ENCODE data around the gene ZNF768. TPM values are rescaled to one million over a fixed set of nuclear protein-coding genes. Genes with fewer than 3 reads are reported as not detected.

ZNF768 gene
- total and polyA plus RNA-seq, 3 experiments from 2014 or later = 2.5 to 15.1 (median 13.5) TPM

DNA sequence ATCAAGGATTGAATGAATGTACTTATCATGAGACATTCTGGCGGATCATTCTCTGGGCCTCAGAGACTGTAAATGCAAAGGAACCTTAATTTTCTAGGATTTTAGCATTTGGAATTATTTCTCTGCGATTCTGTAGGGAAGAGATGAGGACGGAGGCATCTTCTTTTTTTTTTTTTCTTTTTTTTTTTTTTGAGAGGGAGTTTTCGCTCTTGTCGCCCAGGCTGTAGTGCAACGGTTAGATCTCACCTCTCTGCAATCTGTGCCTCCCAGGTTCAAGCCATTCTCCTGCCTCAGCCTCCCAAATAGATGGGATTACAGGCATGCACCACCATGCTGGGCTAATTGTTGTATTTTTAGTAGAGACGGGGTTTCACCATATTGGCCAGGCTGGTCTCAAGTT, 51.7 kb downstream of the ZNF768 start:
- CTCF ChIA-PET = interaction anchor here (1.3 to 3.5 kb wide), 6 partner anchors 10 to 45 kb away, joined by 3 to 43 read pairs (median 26); partner anchors contain the start of gene DCTPP1
- peaks cover 0 to 3% (median 0%) of the 10 kb centered on the region in 5 donors for H3K9me3 Mint-ChIP-seq
- DNase-seq = no peak
- peaks cover 54 to 79% (median 67%) of the 10 kb centered on the region in 3 donors for H3K4me1 Mint-ChIP-seq
- peaks cover 19% of the 10 kb centered on the region for H3K36me3 ChIP-seq (ENCODE audit: insufficient read depth, low read length)
- POLR2A ChIA-PET = interaction anchor here (0.9 to 4.9 kb wide), 11 partner anchors 7 to 408 kb away, joined by 3 to 102 read pairs (median 10); partner anchors contain the start of gene DCTPP1
- peaks cover 74% of the 10 kb centered on the region for H3K4me1 ChIP-seq (ENCODE audit: insufficient read depth, low read length)
- H3K4me3 ChIP-seq (ENCODE audit: low read length) = peak overlapping the region; percentile 91
- peaks cover 0 to 1% of the 10 kb centered on the region in 2 donors for H3K27me3 Mint-ChIP-seq
- H3K4me3 Mint-ChIP-seq = peak overlapping the region; percentile 94 to 100 (median 98)
- H3K27ac Mint-ChIP-seq = peak overlapping the region; percentile 79 to 97 (median 85)
- H3K9me3 ChIP-seq (ENCODE audit: low read length) = no peaks in the 10 kb centered on the region
- H3K27me3 ChIP-seq (ENCODE audit: insufficient read depth, low read length, poor library complexity, severe bottlenecking) = no peaks in the 10 kb centered on the region
- H3K27ac ChIP-seq (ENCODE audit: low read depth, low read length) = peak overlapping the region; percentile 74
- H3K36me3 Mint-ChIP-seq = peaks cover 6 to 68% (median 7%) of the 10 kb centered on the region in 3 donors

DNA sequence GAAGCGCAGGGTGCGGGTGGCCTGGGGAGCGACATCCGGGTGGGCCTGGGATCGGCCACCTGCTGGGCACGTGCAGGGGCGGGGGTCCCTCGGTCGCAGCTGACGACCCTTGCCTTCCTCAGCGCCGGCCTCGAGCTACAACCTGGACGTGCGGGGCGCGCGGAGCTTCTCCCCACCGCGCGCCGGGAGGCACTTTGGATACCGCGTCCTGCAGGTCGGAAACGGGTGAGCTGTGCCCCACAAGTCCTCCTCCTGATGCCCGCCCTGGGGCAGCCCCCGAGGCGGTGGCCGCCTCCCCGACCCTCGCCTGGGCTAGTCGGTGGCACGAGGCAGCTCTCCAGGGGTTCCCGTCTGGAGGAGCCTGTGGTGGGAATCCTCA, 52.3 kb downstream of the ZNF768 start:
- Mint-ChIP-seq H3K4me3 (peak overlapping the region; percentile 96 to 100 (median 98)), H3K36me3 (peaks cover 6 to 61% (median 7%) of the 10 kb centered on the region in 3 donors), H3K27me3 (peaks cover 0 to 1% of the 10 kb centered on the region in 2 donors), H3K4me1 (peaks cover 57 to 82% (median 68%) of the 10 kb centered on the region in 3 donors), H3K9me3 (peaks cover 0 to 3% (median 0%) of the 10 kb centered on the region in 5 donors), H3K27ac (peak overlapping the region; percentile 94 to 99 (median 97))
- POLR2A ChIA-PET = interaction anchor here (0.9 to 4.9 kb wide), 14 partner anchors 8 to 408 kb away, joined by 3 to 102 read pairs (median 5); partner anchors contain the start of gene DCTPP1
- DNase-seq = no peak
- peaks cover 76% of the 10 kb centered on the region for H3K4me1 ChIP-seq (ENCODE audit: insufficient read depth, low read length)
- no peaks in the 10 kb centered on the region for H3K27me3 ChIP-seq (ENCODE audit: insufficient read depth, low read length, poor library complexity, severe bottlenecking)
- peak overlapping the region; percentile 91 for H3K4me3 ChIP-seq (ENCODE audit: low read length)
- CTCF ChIA-PET = interaction anchor here (0.6 to 3.5 kb wide), 12 partner anchors 9 to 348 kb away, joined by 3 to 43 read pairs (median 6); partner anchors contain the start of genes DCTPP1 and SEPHS2
- peaks cover 16% of the 10 kb centered on the region for H3K36me3 ChIP-seq (ENCODE audit: insufficient read depth, low read length)
- H3K27ac ChIP-seq (ENCODE audit: low read depth, low read length) = peak overlapping the region; percentile 74
- no peaks in the 10 kb centered on the region for H3K9me3 ChIP-seq (ENCODE audit: low read length)

Other genes starting within 250 kb of the ZNF768 start
- gene CD2BP2, start 171.3 kb downstream of the ZNF768 start, total RNA-seq = 10 to 100 TPM; 84.5 to 89.5 TPM
- 27.2 TPM for gene CD2BP2, start 171.3 kb downstream of the ZNF768 start, polyA plus RNA-seq
- gene TBC1D10B, start 156.1 kb downstream of the ZNF768 start, total RNA-seq = 10 to 100 TPM; 59.0 to 61.4 TPM
- 17.3 TPM for gene TBC1D10B, start 156.1 kb downstream of the ZNF768 start, polyA plus RNA-seq
- gene MYL11, start 151.8 kb downstream of the ZNF768 start, total RNA-seq = 1 to 10 TPM; 1.9 to 2.4 TPM
- 4.6 TPM for gene MYL11, start 151.8 kb downstream of the ZNF768 start, polyA plus RNA-seq
- gene SEPTIN1, start 144.0 kb downstream of the ZNF768 start, total RNA-seq = 100 to 1,000 TPM; 187 to 193 TPM
- gene SEPTIN1, start 144.0 kb downstream of the ZNF768 start, polyA plus RNA-seq = 227 TPM
- gene ZNF48, start 131.1 kb downstream of the ZNF768 start, total RNA-seq = 10 to 100 TPM; 18.4 to 19.3 TPM
- gene ZNF48, start 131.1 kb downstream of the ZNF768 start, polyA plus RNA-seq = 10.2 TPM
- gene ZNF771, start 119.0 kb downstream of the ZNF768 start, total RNA-seq = 1 to 10 TPM; 7.3 to 9.8 TPM
- 6.0 TPM for gene ZNF771, start 119.0 kb downstream of the ZNF768 start, polyA plus RNA-seq
- 100 to 1,000 TPM; 174 to 175 TPM for gene DCTPP1, start 96.5 kb downstream of the ZNF768 start, total RNA-seq
- gene DCTPP1, start 96.5 kb downstream of the ZNF768 start, polyA plus RNA-seq = 73.7 TPM
- gene SEPHS2, start 80.7 kb downstream of the ZNF768 start, total RNA-seq = 10 to 100 TPM; 68.2 to 71.0 TPM
- 59.0 TPM for gene SEPHS2, start 80.7 kb downstream of the ZNF768 start, polyA plus RNA-seq
- 100 to 1,000 TPM; 333 to 363 TPM for gene ITGAL, start 53.8 kb downstream of the ZNF768 start, total RNA-seq
- 256 TPM for gene ITGAL, start 53.8 kb downstream of the ZNF768 start, polyA plus RNA-seq
- gene ZNF747, start 8.3 kb upstream of the ZNF768 start, total RNA-seq = 10 to 100 TPM; 13.5 to 17.0 TPM
- 8.4 TPM for gene ZNF747, start 8.3 kb upstream of the ZNF768 start, polyA plus RNA-seq
- gene ZNF764, start 31.8 kb upstream of the ZNF768 start, total RNA-seq = 10 to 100 TPM; 15.1 to 15.7 TPM
- 8.9 TPM for gene ZNF764, start 31.8 kb upstream of the ZNF768 start, polyA plus RNA-seq
- 10 to 100 TPM in 1 of 2 experiments, 1 to 10 TPM in 1; 9.6 to 10.8 TPM for gene ZNF688, start 45.1 kb upstream of the ZNF768 start, total RNA-seq
- 28.5 TPM for gene ZNF688, start 45.1 kb upstream of the ZNF768 start, polyA plus RNA-seq
- gene ZNF785, start 59.1 kb upstream of the ZNF768 start, total RNA-seq = 10 to 100 TPM; 10.9 to 13.0 TPM
- gene ZNF785, start 59.1 kb upstream of the ZNF768 start, polyA plus RNA-seq = 4.8 TPM
- gene ZNF689, start 83.8 kb upstream of the ZNF768 start, total RNA-seq = 10 to 100 TPM; 14.6 to 15.7 TPM
- gene ZNF689, start 83.8 kb upstream of the ZNF768 start, polyA plus RNA-seq = 13.7 TPM
- 10 to 100 TPM; 87.5 to 92.5 TPM for gene PRR14, start 124.4 kb upstream of the ZNF768 start, total RNA-seq
- gene PRR14, start 124.4 kb upstream of the ZNF768 start, polyA plus RNA-seq = 29.7 TPM
- 100 to 1,000 TPM; 115 to 124 TPM for gene FBRS, start 131.9 kb upstream of the ZNF768 start, total RNA-seq
- 7.1 TPM for gene FBRS, start 131.9 kb upstream of the ZNF768 start, polyA plus RNA-seq
- 10 to 100 TPM; 75.4 to 76.3 TPM for gene SRCAP, start 172.6 kb upstream of the ZNF768 start, total RNA-seq
- 33.0 TPM for gene SRCAP, start 172.6 kb upstream of the ZNF768 start, polyA plus RNA-seq
- 10 to 100 TPM; 31.8 to 32.2 TPM for gene PHKG2, start 221.9 kb upstream of the ZNF768 start, total RNA-seq
- gene PHKG2, start 221.9 kb upstream of the ZNF768 start, polyA plus RNA-seq = 47.0 TPM
- gene CFAP119, start 235.5 kb upstream of the ZNF768 start, total RNA-seq = 1 to 10 TPM; 6.5 to 6.9 TPM
- 0.25 TPM for gene CFAP119, start 235.5 kb upstream of the ZNF768 start, polyA plus RNA-seq
- gene RNF40, start 235.8 kb upstream of the ZNF768 start, total RNA-seq = 100 to 1,000 TPM; 152 to 157 TPM
- gene RNF40, start 235.8 kb upstream of the ZNF768 start, polyA plus RNA-seq = 61.9 TPM